HG02884 (cell line): ENCODE results near the gene EXOC7.

ENCODE experiments used
- ATAC-seq: cut with Tn5 transposase; IDR thresholded peaks from one replicate; pipeline ENCODE4 v1.9.1; 2021; ENCODE audit warnings: mild to moderate bottlenecking, moderate library complexity; ENCODE audit not compliant: unreplicated experiment

EXOC7 gene

GRCh38 chr17:76138896-76139752, 35.5 kb upstream of the EXOC7 start:
- ATAC-seq = no peak

- no peak for ATAC-seq
These were observed 34.8 kb upstream of the EXOC7 start for GRCh38 chr17:76138234-76138895.

GRCh38 chr17:76137351-76138233, 34.0 kb upstream of the EXOC7 start:
- no peak for ATAC-seq

- no peak for ATAC-seq
These were observed 33.4 kb upstream of the EXOC7 start for GRCh38 chr17:76137001-76137350.

- no peak for ATAC-seq
These were observed 32.9 kb upstream of the EXOC7 start for GRCh38 chr17:76136276-76137000.

- ATAC-seq = no peak
These were observed 32.2 kb upstream of the EXOC7 start for GRCh38 chr17:76135810-76136188.

GRCh38 chr17:76134911-76135809, 31.6 kb upstream of the EXOC7 start:
- ATAC-seq = no peak

GRCh38 chr17:76132574-76133338, 29.2 kb upstream of the EXOC7 start:
- no peak for ATAC-seq

GRCh38 chr17:76131692-76132573, 28.3 kb upstream of the EXOC7 start:
- no peak for ATAC-seq

- ATAC-seq = no peak
These were observed 27.6 kb upstream of the EXOC7 start for GRCh38 chr17:76131051-76131691.

- ATAC-seq = no peak
These were observed 26.9 kb upstream of the EXOC7 start for GRCh38 chr17:76130473-76130872.

GRCh38 chr17:76125922-76126321, 22.3 kb upstream of the EXOC7 start:
- ATAC-seq = no peak

- no peak for ATAC-seq
These were observed 21.7 kb upstream of the EXOC7 start for GRCh38 chr17:76125391-76125675.

GRCh38 chr17:76124582-76125390, 21.2 kb upstream of the EXOC7 start:
- ATAC-seq = no peak

GRCh38 chr17:76123749-76124581, 20.4 kb upstream of the EXOC7 start:
- ATAC-seq = no peak

- ATAC-seq = no peak
These were observed 19.6 kb upstream of the EXOC7 start for GRCh38 chr17:76123191-76123499.
